Neural progenitor cell (in vitro differentiated cells): ENCODE measurements around the gene CHD2. TPM values are rescaled to one million over a fixed set of nuclear protein-coding genes. Genes with fewer than 3 reads are reported as not detected.

Source experiments
- DNase-seq: peaks from one replicate; pipeline ENCODE4 v3.0.0-alpha.2; 2016; ENCODE audit warnings: low spot score
- H2AFZ ChIP-seq: fragments of 200-600 bp; sonication (generic); replicated peaks from 2 replicates; pipeline ENCODE4 v1.6.1; 2016; ENCODE audit warnings: antibody characterized with exemption
- H3F3A ChIP-seq: fragments of 200-600 bp; sonication (generic); 2 replicates; pipeline ENCODE4 v1.6.1; 2016; ENCODE audit warnings: antibody characterized with exemption, low read depth
- H3K27ac ChIP-seq: fragments of 200-600 bp; sonication (generic); 2 replicates; pipeline ENCODE4 v1.5.1; 2016; ENCODE audit warnings: mild to moderate bottlenecking
- H3K27me3 ChIP-seq: fragments of 200-600 bp; sonication (generic); 2 replicates; pipeline ENCODE4 v1.6.1; 2016; ENCODE audit warnings: mild to moderate bottlenecking, moderate library complexity
- H3K36me3 ChIP-seq: fragments of 200-600 bp; sonication (generic); 2 replicates; pipeline ENCODE4 v1.5.1; 2016
- H3K4me1 ChIP-seq: fragments of 200-600 bp; sonication (generic); 2 replicates; pipeline ENCODE4 v1.6.1; 2016; ENCODE audit warnings: mixed run types
- H3K4me2 ChIP-seq: fragments of 200-600 bp; sonication (generic); 2 replicates; pipeline ENCODE4 v1.6.1; 2016
- H3K4me3 ChIP-seq: fragments of 200-600 bp; sonication (generic); 2 replicates; pipeline ENCODE4 v1.5.1; 2016
- H3K79me2 ChIP-seq: fragments of 200-600 bp; sonication (generic); 2 replicates; pipeline ENCODE4 v1.6.1; 2016; ENCODE audit warnings: low read depth
- H3K9ac ChIP-seq: fragments of 200-600 bp; sonication (generic); 2 replicates; pipeline ENCODE4 v1.6.1; 2016
- H3K9me3 ChIP-seq: fragments of 200-600 bp; sonication (generic); 2 replicates; pipeline ENCODE4 v1.5.1; 2016; ENCODE audit warnings: low read depth
- H4K20me1 ChIP-seq: fragments of 200-600 bp; sonication (generic); 2 replicates; pipeline ENCODE4 v1.6.1; 2016; ENCODE audit warnings: low read depth
- H3K27ac Mint-ChIP-seq: 3 replicates; pipeline ENCODE4 v1.8.0; 2021; ENCODE audit warnings: mixed read lengths
- H3K27me3 Mint-ChIP-seq: 2 replicates; pipeline ENCODE4 v1.8.0; 2022; ENCODE audit warnings: low read depth, mild to moderate bottlenecking, inconsistent platforms, moderate library complexity, mixed read lengths; ENCODE audit not compliant: insufficient read depth
- H3K36me3 Mint-ChIP-seq: 3 replicates; pipeline ENCODE4 v1.8.0; 2021; ENCODE audit warnings: mixed read lengths
- H3K4me1 Mint-ChIP-seq: 3 replicates; pipeline ENCODE4 v1.8.0; 2021; ENCODE audit warnings: mixed read lengths
- H3K4me3 Mint-ChIP-seq: 3 replicates; pipeline ENCODE4 v1.8.0; 2021; ENCODE audit warnings: mild to moderate bottlenecking, moderate library complexity, mixed read lengths
- H3K9me3 Mint-ChIP-seq: 3 replicates; pipeline ENCODE4 v1.8.0; 2020; ENCODE audit warnings: mixed read lengths
- CTCF ChIP-seq: fragments of 200-600 bp; sonication (generic); IDR thresholded peaks from 2 replicates; pipeline ENCODE4 v1.5.1; 2017; ENCODE audit warnings: antibody characterized with exemption, mild to moderate bottlenecking
- EZH2 ChIP-seq: fragments of 200-600 bp; sonication (generic); IDR thresholded peaks from 2 replicates; pipeline ENCODE4 v1.6.1; 2017; ENCODE audit warnings: antibody characterized with exemption, mild to moderate bottlenecking, moderate library complexity
- EZH2phosphoT487 ChIP-seq: fragments of 200-600 bp; sonication (generic); IDR thresholded peaks from 2 replicates; pipeline ENCODE4 v1.6.1; 2017; ENCODE audit warnings: antibody characterized with exemption
- total RNA-seq: library from RNA; depleted of rRNA; stranded (reverse); fragments of >200 nt; gene quantifications from 2 replicates; pipeline ENCODE4 v1.2.3, GENCODE V29; 2015; ENCODE audit warnings: low replicate concordance

CHD2 gene
- total RNA-seq, 1 donor from 2014 or later: 128 TPM

DNA sequence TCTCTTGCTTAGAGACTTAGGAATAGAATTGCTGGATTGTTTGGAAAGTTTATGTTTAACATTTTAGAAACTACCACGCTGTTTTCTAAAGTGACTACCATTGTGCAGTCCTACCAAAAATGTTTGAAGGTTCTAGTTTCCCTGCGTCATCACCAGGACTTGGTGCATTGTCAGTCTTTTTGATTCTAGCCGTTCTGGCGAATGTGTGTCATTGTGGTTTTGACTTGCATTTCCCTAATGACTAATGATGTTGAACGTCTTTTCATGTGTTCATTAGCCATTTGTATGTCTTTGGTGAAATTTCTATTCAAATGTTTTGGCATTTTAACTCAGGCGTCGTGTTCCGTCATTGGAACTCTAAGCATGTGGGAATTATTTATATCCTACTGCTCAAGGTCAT, 58.0 kb downstream of the CHD2 start:
- H3K36me3 Mint-ChIP-seq: peaks cover 79% of the 10 kb centered on the region
- H3K4me1 Mint-ChIP-seq: no peaks in the 10 kb centered on the region
- H3K27me3 Mint-ChIP-seq: peaks cover 3% of the 10 kb centered on the region
- no peak overlapping the region for H3K4me2 ChIP-seq
- no peak overlapping the region for H3K27ac Mint-ChIP-seq
- H3K36me3 ChIP-seq: peaks cover 80% of the 10 kb centered on the region
- DNase-seq: no peak
- no peak overlapping the region for H3K9ac ChIP-seq
- peaks cover 44% of the 10 kb centered on the region for H4K20me1 ChIP-seq
- peaks cover 95% of the 10 kb centered on the region for H3K79me2 ChIP-seq
- H3K4me3 Mint-ChIP-seq: no peak overlapping the region
- peaks cover 51% of the 10 kb centered on the region for H3F3A ChIP-seq
- no peaks in the 10 kb centered on the region for H3K27me3 ChIP-seq
- H3K27ac ChIP-seq: no peak overlapping the region
- H3K9me3 Mint-ChIP-seq: peaks cover 18% of the 10 kb centered on the region
- H3K4me3 ChIP-seq: no peak overlapping the region
- H3K9me3 ChIP-seq: no peaks in the 10 kb centered on the region
- no peak for TF ChIP-seq CTCF
- TF ChIP-seq EZH2: no peak
- H2AFZ ChIP-seq: no peak overlapping the region
- no peaks in the 10 kb centered on the region for H3K4me1 ChIP-seq

- DNase-seq: no peak
- Histone ChIP-seq H3K4me1 (no peaks in the 10 kb centered on the region), H3K36me3 (peaks cover 77% of the 10 kb centered on the region), H4K20me1 (peaks cover 52% of the 10 kb centered on the region), H3K79me2 (peaks cover 98% of the 10 kb centered on the region), H3K4me3 (no peak overlapping the region), H3K9ac (no peak overlapping the region), H3F3A (peaks cover 47% of the 10 kb centered on the region), H3K27ac (no peak overlapping the region), H3K27me3 (no peaks in the 10 kb centered on the region), H3K9me3 (no peaks in the 10 kb centered on the region), H3K4me2 (no peak overlapping the region), H2AFZ (no peak overlapping the region)
- H3K4me1 Mint-ChIP-seq: no peaks in the 10 kb centered on the region
- H3K9me3 Mint-ChIP-seq: peaks cover 18% of the 10 kb centered on the region
- H3K27ac Mint-ChIP-seq: no peak overlapping the region
- H3K27me3 Mint-ChIP-seq: peaks cover 3% of the 10 kb centered on the region
- peaks cover 84% of the 10 kb centered on the region for H3K36me3 Mint-ChIP-seq
- no peak overlapping the region for H3K4me3 Mint-ChIP-seq
- no peak for TF ChIP-seq EZH2
- no peak for TF ChIP-seq CTCF
- no peak for TF ChIP-seq EZH2phosphoT487
Measured at GRCh38 chr15:92959219-92959618, 59.1 kb downstream of the CHD2 start.

- H3K4me3 ChIP-seq: no peak overlapping the region
- Mint-ChIP-seq H3K9me3 (peaks cover 18% of the 10 kb centered on the region), H3K27me3 (peaks cover 3% of the 10 kb centered on the region), H3K36me3 (peaks cover 78% of the 10 kb centered on the region), H3K4me3 (no peak overlapping the region), H3K4me1 (no peaks in the 10 kb centered on the region), H3K27ac (no peak overlapping the region)
- H4K20me1 ChIP-seq: peaks cover 54% of the 10 kb centered on the region
- TF ChIP-seq EZH2phosphoT487 (no peak), CTCF (no peak), EZH2 (no peak)
- no peak for DNase-seq
- no peak overlapping the region for H3K4me2 ChIP-seq
- no peak overlapping the region for H3K27ac ChIP-seq
- H3K79me2 ChIP-seq: peaks cover 97% of the 10 kb centered on the region
- no peaks in the 10 kb centered on the region for H3K27me3 ChIP-seq
- H3K9me3 ChIP-seq: no peaks in the 10 kb centered on the region
- no peak overlapping the region for H2AFZ ChIP-seq
- peaks cover 35% of the 10 kb centered on the region for H3F3A ChIP-seq
- peaks cover 69% of the 10 kb centered on the region for H3K36me3 ChIP-seq
- H3K9ac ChIP-seq: no peak overlapping the region
- no peaks in the 10 kb centered on the region for H3K4me1 ChIP-seq
Measured at GRCh38 chr15:92960996-92961681, 61.0 kb downstream of the CHD2 start.
